BJ (cell line): ENCODE measurements around the gene SCN11A. TPM values are rescaled to one million over a fixed set of nuclear protein-coding genes. Genes with fewer than 3 reads are reported as not detected.

Experiments
- CTCF ChIA-PET: fragments of 350-600 bp; formaldehyde crosslinking; extraction: SDS; loops from one replicate; lab custom pipeline; 2021; ENCODE audit warnings: antibody characterized with exemption, inconsistent platforms; lab: Yijun Ruan, JAX
- POLR2A ChIA-PET: fragments of 300-600 bp; sonication (Branson Sonifier 250); formaldehyde crosslinking; extraction: SDS; loops from one replicate; lab custom pipeline; 2021; ENCODE audit warnings: antibody characterized with exemption; lab: Charles Lee
- DNase-seq: peaks from one replicate; pipeline ENCODE4 v3.0.0-alpha.2; 2011; ENCODE audit warnings: low read depth
- H3K27me3 ChIP-seq: 2 replicates; pipeline ENCODE4 v1.6.0; 2011; ENCODE audit warnings: low read length; ENCODE audit not compliant: control insufficient read depth, insufficient read depth
- H3K36me3 ChIP-seq: 2 replicates; pipeline ENCODE4 v1.5.1; 2011; ENCODE audit warnings: low read length; ENCODE audit not compliant: control insufficient read depth, insufficient read depth
- H3K4me3 ChIP-seq: 2 replicates; pipeline ENCODE4 v1.5.1; 2011; ENCODE audit warnings: low read depth, mild to moderate bottlenecking, control low read depth, low read length
- polyA plus RNA-seq: library from polyadenylated mRNA; depleted of rRNA; stranded (reverse); fragments of >200 nt; gene quantifications from 2 replicates; pipeline ENCODE4 v1.2.3, GENCODE V29; 2011
- TF ChIP-seq, protein P1 (sequence below): IDR thresholded peaks from 2 replicates; pipeline ENCODE4 v1.5.1; 2011; ENCODE audit warnings: low read depth, mild to moderate bottlenecking, control low read depth, inconsistent platforms, low read length, moderate library complexity; ENCODE audit not compliant: insufficient read depth

SCN11A gene
- polyA plus RNA-seq, 1 experiment: 0.02 TPM

DNA sequence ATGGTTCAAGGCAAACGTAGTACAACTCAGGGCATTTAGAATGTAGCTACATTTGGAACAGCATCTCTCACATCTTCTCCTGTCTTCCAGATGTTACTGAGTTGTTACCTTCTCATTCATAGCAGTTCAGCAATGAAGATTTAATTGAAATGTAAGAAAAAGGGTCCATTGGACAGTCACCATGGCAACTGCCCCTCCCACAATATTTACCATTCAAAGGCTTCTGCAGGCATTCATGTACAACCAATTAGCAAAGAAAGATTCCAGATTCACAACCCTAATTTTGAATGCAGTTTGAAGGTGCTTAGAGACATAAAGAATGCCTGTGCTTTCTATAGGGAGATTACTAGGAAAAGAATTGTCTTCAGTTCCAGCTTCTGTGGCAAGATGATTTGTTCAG, 22.2 kb downstream of the SCN11A start:
- Histone ChIP-seq H3K27me3 (peaks cover 2% of the 10 kb centered on the region), H3K36me3 (no peaks in the 10 kb centered on the region), H3K4me3 (no peak overlapping the region)
- POLR2A ChIA-PET: no interaction called here
- TF ChIP-seq, protein P1, sequence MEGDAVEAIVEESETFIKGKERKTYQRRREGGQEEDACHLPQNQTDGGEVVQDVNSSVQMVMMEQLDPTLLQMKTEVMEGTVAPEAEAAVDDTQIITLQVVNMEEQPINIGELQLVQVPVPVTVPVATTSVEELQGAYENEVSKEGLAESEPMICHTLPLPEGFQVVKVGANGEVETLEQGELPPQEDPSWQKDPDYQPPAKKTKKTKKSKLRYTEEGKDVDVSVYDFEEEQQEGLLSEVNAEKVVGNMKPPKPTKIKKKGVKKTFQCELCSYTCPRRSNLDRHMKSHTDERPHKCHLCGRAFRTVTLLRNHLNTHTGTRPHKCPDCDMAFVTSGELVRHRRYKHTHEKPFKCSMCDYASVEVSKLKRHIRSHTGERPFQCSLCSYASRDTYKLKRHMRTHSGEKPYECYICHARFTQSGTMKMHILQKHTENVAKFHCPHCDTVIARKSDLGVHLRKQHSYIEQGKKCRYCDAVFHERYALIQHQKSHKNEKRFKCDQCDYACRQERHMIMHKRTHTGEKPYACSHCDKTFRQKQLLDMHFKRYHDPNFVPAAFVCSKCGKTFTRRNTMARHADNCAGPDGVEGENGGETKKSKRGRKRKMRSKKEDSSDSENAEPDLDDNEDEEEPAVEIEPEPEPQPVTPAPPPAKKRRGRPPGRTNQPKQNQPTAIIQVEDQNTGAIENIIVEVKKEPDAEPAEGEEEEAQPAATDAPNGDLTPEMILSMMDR: no peak
- no peak for DNase-seq
- CTCF ChIA-PET: interaction anchor here (0.5 to 3.1 kb wide), 7 partner anchors 7 to 533 kb away, joined by 3 to 16 read pairs (median 4); no protein-coding TSS in a partner anchor

DNA sequence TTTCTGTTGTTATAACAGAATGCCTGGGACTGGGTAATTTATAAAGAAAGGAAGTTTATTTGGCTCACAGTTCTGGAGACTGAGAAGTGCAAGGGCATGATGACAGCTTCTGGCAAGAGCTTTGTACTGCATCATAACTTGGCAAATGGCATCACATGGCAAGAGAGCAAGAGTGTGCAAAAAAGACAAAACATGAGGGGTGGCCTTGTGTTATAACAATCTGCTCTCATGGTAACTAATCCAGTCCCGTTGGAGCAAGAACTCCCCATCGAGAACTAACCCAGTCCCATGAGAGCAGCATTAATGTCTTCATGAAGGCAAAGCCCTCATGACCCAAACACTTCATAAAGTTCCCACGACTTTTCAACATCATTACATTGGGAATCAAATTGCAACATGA, 23.2 kb downstream of the SCN11A start:
- Histone ChIP-seq H3K36me3 (no peaks in the 10 kb centered on the region), H3K4me3 (no peak overlapping the region), H3K27me3 (peaks cover 2% of the 10 kb centered on the region)
- no peak for DNase-seq
- CTCF ChIA-PET: interaction anchor here (0.6 to 3.1 kb wide), 3 partner anchors 29 to 330 kb away, joined by 3 to 16 read pairs (median 4); no protein-coding TSS in a partner anchor
- TF ChIP-seq, protein P1: no peak
- POLR2A ChIA-PET: no interaction called here

DNA sequence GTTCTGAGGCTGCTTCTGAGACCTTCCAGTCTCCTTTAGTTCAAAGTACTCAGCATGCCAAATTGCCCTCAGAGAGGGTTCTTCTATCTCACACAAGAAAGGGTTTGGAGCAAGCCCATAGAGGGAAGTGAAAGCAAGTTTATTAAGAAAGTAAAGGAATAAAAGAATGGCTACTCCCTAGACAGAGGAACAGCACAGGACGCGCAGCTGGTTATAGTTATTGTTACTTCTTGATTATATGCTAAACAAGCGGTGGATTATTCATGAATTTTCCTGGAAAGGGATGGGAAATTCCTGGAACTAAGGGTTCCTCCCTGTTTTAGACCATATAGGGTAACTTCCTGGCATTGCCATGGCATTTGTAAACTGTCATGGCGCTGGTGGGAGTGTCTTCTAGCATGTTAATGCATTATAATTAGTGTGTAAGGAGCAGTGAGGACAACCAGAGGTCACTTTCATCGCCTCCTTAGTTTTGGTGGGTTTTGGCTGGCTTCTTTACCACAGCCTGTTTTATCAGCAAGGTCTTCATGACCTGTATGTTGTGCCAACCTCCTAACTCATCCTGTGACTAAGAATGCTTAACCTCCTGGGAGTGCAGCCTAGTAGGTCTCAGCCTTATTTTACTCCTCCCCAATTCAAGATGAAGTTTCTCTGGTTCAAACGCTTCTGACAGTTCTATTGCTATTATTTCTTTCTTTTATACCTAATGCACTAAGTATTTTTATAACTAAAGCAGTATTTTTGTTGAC, 26.3 kb downstream of the SCN11A start:
- DNase-seq: no peak
- POLR2A ChIA-PET: no interaction called here
- no peak overlapping the region for H3K4me3 ChIP-seq
- no peaks in the 10 kb centered on the region for H3K36me3 ChIP-seq
- TF ChIP-seq, protein P1: no peak
- H3K27me3 ChIP-seq: peaks cover 3% of the 10 kb centered on the region
- CTCF ChIA-PET: interaction anchor here (2.8 kb wide), 1 partner anchor 26 kb away, joined by 11 read pairs; no protein-coding TSS in a partner anchor

DNA sequence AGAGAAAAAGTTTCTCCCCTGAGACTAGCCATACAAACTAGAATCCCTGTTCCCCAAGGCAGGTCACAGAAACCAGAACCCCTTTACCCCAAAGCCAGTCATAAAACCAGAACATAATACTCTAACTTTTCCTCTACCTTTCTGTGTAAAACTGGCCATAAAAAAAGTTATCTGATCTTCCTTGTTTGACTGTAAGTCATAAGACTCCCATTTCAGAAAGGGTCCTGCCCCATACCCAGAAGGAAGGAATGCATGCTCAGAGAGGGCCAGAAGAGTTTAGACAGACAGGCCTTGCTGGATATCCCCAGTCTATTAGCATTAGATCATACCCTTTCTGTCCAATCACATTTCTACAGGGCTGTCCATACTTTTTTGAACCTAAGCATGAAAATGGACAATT, 27.2 kb downstream of the SCN11A start:
- H3K4me3 ChIP-seq: no peak overlapping the region
- TF ChIP-seq, protein P1: no peak
- no peaks in the 10 kb centered on the region for H3K36me3 ChIP-seq
- POLR2A ChIA-PET: no interaction called here
- no peak for DNase-seq
- CTCF ChIA-PET: interaction anchor here (2.8 kb wide), 1 partner anchor 25 kb away, joined by 11 read pairs; no protein-coding TSS in a partner anchor
- H3K27me3 ChIP-seq: peaks cover 3% of the 10 kb centered on the region

DNA sequence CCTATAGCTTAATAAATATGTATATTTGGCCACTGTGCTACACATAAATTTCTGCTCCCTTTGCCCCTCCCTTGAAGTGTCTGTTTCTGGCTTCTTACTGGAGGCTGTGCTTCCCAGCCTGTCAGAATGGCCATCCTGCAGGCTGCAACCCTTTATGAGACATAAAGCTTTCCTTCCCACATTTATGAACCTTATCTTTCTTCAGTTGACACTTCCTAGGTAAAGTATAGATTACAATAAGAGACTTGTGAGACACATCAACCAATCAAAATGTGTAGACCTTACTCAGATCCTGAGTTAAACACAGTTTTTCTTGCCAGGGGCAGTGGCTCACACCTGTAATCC, 29.5 kb downstream of the SCN11A start:
- Histone ChIP-seq H3K27me3 (peaks cover 3% of the 10 kb centered on the region), H3K4me3 (no peak overlapping the region), H3K36me3 (no peaks in the 10 kb centered on the region)
- TF ChIP-seq, protein P1: no peak
- DNase-seq: no peak
- CTCF ChIA-PET: interaction anchor here (1.6 to 3.3 kb wide), 2 partner anchors 8 to 22 kb away, joined by 9 read pairs; no protein-coding TSS in a partner anchor
- POLR2A ChIA-PET: no interaction called here
